GM18505 (cell line): Measurements from ENCODE around the gene SRPK2.
A peak's percentile ranks its signal among the peaks of the same experiment; 100 is the strongest.
"Not testable (repeated sequence)": the region's sequence is repeated elsewhere in the genome, so short reads cannot be mapped to it uniquely, and the experiment has no call there.

Source experiments
- ATAC-seq: cut with Tn5 transposase; IDR thresholded peaks from one replicate; pipeline ENCODE4 v1.9.1; 2021; ENCODE audit not compliant: unreplicated experiment
- POLR2A ChIP-seq: IDR thresholded peaks from 4 replicates; pipeline ENCODE4 v1.6.1; 2011; ENCODE audit warnings: borderline replicate concordance; ENCODE audit not compliant: insufficient read depth, insufficient read length; ENCODE audit errors: extremely low read depth

SRPK2 gene

GRCh38 chr7:105309235-105310169 is 79.2 kb downstream of the SRPK2 start:
- TF ChIP-seq POLR2A: no peak
- ATAC-seq: no peak

GRCh38 chr7:105307163-105307672 is 81.5 kb downstream of the SRPK2 start:
- TF ChIP-seq POLR2A: no peak
- no peak for ATAC-seq

GRCh38 chr7:105306298-105306748 is 82.4 kb downstream of the SRPK2 start:
- TF ChIP-seq POLR2A: no peak
- no peak for ATAC-seq

GRCh38 chr7:105305633-105306032 is 83.1 kb downstream of the SRPK2 start:
- no peak for ATAC-seq
- no peak for TF ChIP-seq POLR2A

GRCh38 chr7:105304040-105304895 is 84.5 kb downstream of the SRPK2 start:
- no peak for TF ChIP-seq POLR2A
- ATAC-seq: peak; percentile 67

GRCh38 chr7:105300587-105300986 is 88.1 kb downstream of the SRPK2 start:
- ATAC-seq: not testable (repeated sequence)

- TF ChIP-seq POLR2A: no peak
- ATAC-seq: peak; percentile 90
Measured at GRCh38 chr7:105298439-105298894, 90.3 kb downstream of the SRPK2 start.

- TF ChIP-seq POLR2A: no peak
- peak; percentile 39 for ATAC-seq
Measured at GRCh38 chr7:105297985-105298384, 90.7 kb downstream of the SRPK2 start.

- TF ChIP-seq POLR2A: no peak
- ATAC-seq: no peak
Measured at GRCh38 chr7:105297309-105297708, 91.4 kb downstream of the SRPK2 start.

GRCh38 chr7:105296491-105296890 is 92.2 kb downstream of the SRPK2 start:
- no peak for ATAC-seq
- TF ChIP-seq POLR2A: no peak

GRCh38 chr7:105295596-105296352 is 92.9 kb downstream of the SRPK2 start:
- TF ChIP-seq POLR2A: no peak
- no peak for ATAC-seq

- not testable (repeated sequence) for ATAC-seq
Measured at GRCh38 chr7:105294482-105294881, 94.2 kb downstream of the SRPK2 start.

- no peak for ATAC-seq
- no peak for TF ChIP-seq POLR2A
Measured at GRCh38 chr7:105289704-105290103, 99.0 kb downstream of the SRPK2 start.

GRCh38 chr7:105286441-105286840 is 102.3 kb downstream of the SRPK2 start:
- no peak for TF ChIP-seq POLR2A
- ATAC-seq: no peak
